NCI-H69 (cell line): ENCODE results near the gene HM13.
"Not testable (repeated sequence)": the region's sequence is repeated elsewhere in the genome, so short reads cannot be mapped to it uniquely, and the experiment has no call there.

Experiments
- DNase-seq: peaks from one replicate; lab custom pipeline; 2025; lab: John Stamatoyannopoulos, UW

HM13 gene

GRCh38 chr20:31543966-31544598 is 29.8 kb downstream of the HM13 start:
- DNase-seq: no peak

- no peak for DNase-seq
Measured at GRCh38 chr20:31544600-31544999, 30.4 kb downstream of the HM13 start.

GRCh38 chr20:31545621-31546040 is 31.4 kb downstream of the HM13 start:
- DNase-seq: not testable (repeated sequence)

- peak; percentile 92 for DNase-seq
Measured at GRCh38 chr20:31547017-31547675, 32.9 kb downstream of the HM13 start.

GRCh38 chr20:31547720-31548298 is 33.6 kb downstream of the HM13 start:
- no peak for DNase-seq

GRCh38 chr20:31548820-31549512 is 34.7 kb downstream of the HM13 start:
- DNase-seq: no peak

GRCh38 chr20:31549513-31549880 is 35.3 kb downstream of the HM13 start:
- DNase-seq: no peak

- DNase-seq: no peak
Measured at GRCh38 chr20:31550099-31550498, 35.9 kb downstream of the HM13 start.

GRCh38 chr20:31551163-31552081 is 37.2 kb downstream of the HM13 start:
- no peak for DNase-seq

GRCh38 chr20:31555203-31555775 is 41.0 kb downstream of the HM13 start:
- no peak for DNase-seq

- no peak for DNase-seq
Measured at GRCh38 chr20:31559704-31560093, 45.5 kb downstream of the HM13 start.

- peak; percentile 77 for DNase-seq
Measured at GRCh38 chr20:31560094-31560745, 46.0 kb downstream of the HM13 start.

GRCh38 chr20:31560746-31561598 is 46.7 kb downstream of the HM13 start:
- no peak for DNase-seq

- no peak for DNase-seq
Measured at GRCh38 chr20:31562241-31562640, 48.0 kb downstream of the HM13 start.

- no peak for DNase-seq
Measured at GRCh38 chr20:31564284-31564683, 50.0 kb downstream of the HM13 start.

GRCh38 chr20:31565699-31566318 is 51.6 kb downstream of the HM13 start:
- DNase-seq: peak; percentile 88

GRCh38 chr20:31566319-31566657 is 52.0 kb downstream of the HM13 start:
- peak; percentile 83 for DNase-seq

GRCh38 chr20:31566658-31567379 is 52.6 kb downstream of the HM13 start:
- DNase-seq: peak; percentile 96

GRCh38 chr20:31567380-31567720 is 53.1 kb downstream of the HM13 start:
- no peak for DNase-seq
